K562 (cell line): ENCODE data around the gene APBA2.

Experiments used
- ASH1L ChIP-seq: fragments of 450-650 bp; IDR thresholded peaks from 2 replicates; pipeline ENCODE4 v1.6.1; 2018; ENCODE audit warnings: borderline replicate concordance, mild to moderate bottlenecking, low read depth; ENCODE audit not compliant: partially characterized antibody
- ELF1 ChIP-seq: fragments of 200-800 bp; sonication (Bioruptor generic); IDR thresholded peaks from 2 replicates; pipeline ENCODE4 v1.6.1; 2016; ENCODE audit warnings: missing genetic modification characterization, missing compliant biosample characterization
- ETV6 ChIP-seq, 3 experiments: fragments of 150-350 bp in 1 of 3; sonication (generic) in 1 of 3; formaldehyde crosslinking in 1 of 3; IDR thresholded peaks; 2 replicates each; pipeline versions ENCODE4 v1.6.1 to v1.8.0; 2014 to 2022; ENCODE audit warnings: borderline replicate concordance in 2 of 3, low read depth in 2 of 3, antibody characterized with exemption in 1 of 3, low read length in 1 of 3, mild to moderate bottlenecking in 1 of 3, missing genetic modification reagents in 1 of 3
- EZH2 ChIP-seq: IDR thresholded peaks from 2 replicates; pipeline ENCODE4 v1.6.1; 2012; ENCODE audit warnings: low read depth, mild to moderate bottlenecking, inconsistent platforms, low read length, borderline replicate concordance
- FOXA3 ChIP-seq, 2 experiments: fragments of 450-650 bp in 1 of 2; sonication (generic) in 1 of 2; formaldehyde crosslinking; IDR thresholded peaks in 1 of 2; conservative IDR thresholded peaks in 1 of 2; 2 replicates each; pipeline versions ENCODE4 v1.4.0 to v1.8.0; 2020 to 2022; ENCODE audit warnings: mild to moderate bottlenecking in 2 of 2, missing genetic modification reagents in 1 of 2
- GABPA ChIP-seq: fragments of 200-800 bp; sonication (Bioruptor generic); conservative IDR thresholded peaks from 2 replicates; pipeline ENCODE4 v1.6.1; 2016; ENCODE audit warnings: low read depth, missing genetic modification characterization, missing compliant biosample characterization
- GTF2F1 ChIP-seq: IDR thresholded peaks from 2 replicates; pipeline ENCODE4 v1.6.1; 2011; ENCODE audit warnings: low read depth, low read length, improper control_type of control experiment
- NFE2 ChIP-seq: IDR thresholded peaks from 2 replicates; pipeline ENCODE4 v1.6.1; 2014; ENCODE audit warnings: antibody characterized with exemption, low read depth
- NRF1 ChIP-seq, 2 experiments: fragments of 450-650 bp; IDR thresholded peaks in 1 of 2; conservative IDR thresholded peaks in 1 of 2; 2 replicates each; pipeline ENCODE4 v1.6.1; 2014; ENCODE audit warnings: mild to moderate bottlenecking in 2 of 2
- TAF1 ChIP-seq: IDR thresholded peaks from 2 replicates; pipeline ENCODE4 v1.6.1; 2011; ENCODE audit warnings: mild to moderate bottlenecking, low read length, moderate library complexity; ENCODE audit not compliant: insufficient read depth, control insufficient read depth, severe bottlenecking; ENCODE audit errors: extremely low read depth
- ZEB2 ChIP-seq: fragments of 450-650 bp; IDR thresholded peaks from 2 replicates; pipeline ENCODE4 v1.6.1; 2016
- ZNF280B ChIP-seq: fragments of 250-450 bp; sonication (Bioruptor Pico); IDR thresholded peaks from 2 replicates; pipeline ENCODE4 v1.5.1; 2021; ENCODE audit warnings: mild to moderate bottlenecking

- no peak for TF ChIP-seq ETV6 (IDR thresholded peaks at IDR 0.05; ENCODE audit: borderline replicate concordance in 1 of 2, low read depth in 2 of 2, low read length in 1 of 2)
- TF ChIP-seq ETV6 (CRISPR knock-in tag; IDR thresholded peaks at IDR 0.05; ENCODE audit: borderline replicate concordance) = no peak
- no peak for TF ChIP-seq ELF1 (tag)
- TF ChIP-seq NRF1 (conservative IDR thresholded peaks at IDR 0.05 in 1 of 2, IDR thresholded peaks at IDR 0.05 in 1 of 2) = no peak
- TF ChIP-seq ZEB2 = no peak
- no peak for TF ChIP-seq GTF2F1
- TF ChIP-seq TAF1 = no peak
- TF ChIP-seq EZH2 = no peak
- TF ChIP-seq ZNF280B (CRISPR knock-in tag) = no peak
- no peak for TF ChIP-seq GABPA (tag)
- no peak for TF ChIP-seq FOXA3 (CRISPR knock-in tag; conservative IDR thresholded peaks at IDR 0.05 in 1 of 2, IDR thresholded peaks at IDR 0.05 in 1 of 2)
- no peak for TF ChIP-seq ASH1L
- TF ChIP-seq NFE2 = no peak
Measured at GRCh38 chr15:28992336-28992864, 106.6 kb downstream of the APBA2 start.
